GM18907 (cell line): ENCODE data around the gene ASAP3.
"Not testable (repeated sequence)": the region's sequence is repeated elsewhere in the genome, so short reads cannot be mapped to it uniquely, and the experiment has no call there.

ENCODE experiments used
- ATAC-seq: cut with Tn5 transposase; IDR thresholded peaks from one replicate; pipeline ENCODE4 v1.9.1; 2021; ENCODE audit warnings: mild to moderate bottlenecking, moderate library complexity; ENCODE audit not compliant: unreplicated experiment

Gene ASAP3

DNA sequence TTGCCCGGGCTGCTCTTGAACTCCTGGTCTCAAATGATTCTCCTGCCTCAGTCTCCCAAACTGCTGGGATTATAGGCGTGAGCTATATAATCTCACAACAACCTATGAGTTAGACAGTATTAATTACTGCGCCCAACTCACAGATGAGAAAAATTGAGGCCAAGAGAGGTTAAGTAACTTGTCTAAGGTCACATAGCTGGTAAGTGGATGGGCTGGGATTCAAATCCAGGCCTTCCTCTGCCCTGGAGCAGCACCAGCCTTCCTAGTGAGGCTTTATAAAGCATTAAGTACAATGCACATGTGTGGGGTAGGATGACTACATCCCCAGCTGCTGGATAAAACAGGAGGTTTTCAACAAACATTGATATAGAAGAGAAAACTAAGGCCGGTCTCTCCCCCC lies 31.9 kb upstream of the ASAP3 start:
- ATAC-seq = no peak

DNA sequence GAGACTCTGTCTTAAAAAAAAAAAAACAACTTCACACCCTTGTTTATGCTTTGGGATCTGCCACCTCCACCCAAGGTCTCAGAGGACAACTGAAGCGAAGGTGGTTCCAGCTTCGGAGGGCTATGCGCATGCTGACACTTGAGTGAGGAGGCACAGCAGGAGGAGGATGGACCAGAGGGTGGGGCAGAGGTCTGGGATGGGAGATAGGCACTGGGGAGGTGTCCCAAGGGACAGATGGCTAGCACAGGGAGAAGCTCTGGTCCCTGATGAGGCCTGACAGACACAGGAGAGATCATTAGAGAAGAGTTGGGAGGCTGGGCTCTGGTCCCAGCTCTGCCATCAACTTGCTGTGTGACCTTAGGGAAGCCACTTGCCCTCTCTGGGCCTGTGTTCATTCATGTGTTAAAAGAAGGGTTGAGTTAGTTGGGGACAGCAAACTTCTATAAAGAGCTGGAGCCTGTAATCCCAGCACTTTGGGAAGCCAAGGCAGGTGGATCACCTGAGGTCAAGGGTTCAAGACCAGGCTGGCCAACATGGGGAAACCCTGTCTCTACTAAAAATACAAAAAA lies 30.2 kb upstream of the ASAP3 start:
- ATAC-seq = no peak

DNA sequence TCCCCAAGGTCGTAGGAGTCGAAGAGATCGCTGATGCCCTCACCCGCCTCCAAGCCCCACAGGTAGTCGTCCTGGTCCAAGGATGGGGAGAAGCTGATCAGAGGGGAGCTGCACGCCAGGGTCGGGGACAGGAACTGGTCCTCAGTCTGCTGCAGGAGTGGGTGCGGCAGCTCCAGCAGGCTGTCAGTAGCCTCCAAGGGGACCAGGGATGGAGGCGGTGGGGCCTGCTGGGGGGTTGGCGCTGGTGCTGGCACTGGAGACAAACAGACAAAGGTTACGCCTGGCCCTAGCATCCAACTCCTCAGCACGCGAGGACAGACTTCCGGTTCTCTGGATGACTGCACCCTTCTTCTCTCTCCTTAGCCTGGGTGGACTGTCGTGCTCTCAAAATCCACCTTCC lies 25.9 kb upstream of the ASAP3 start:
- ATAC-seq = no peak

DNA sequence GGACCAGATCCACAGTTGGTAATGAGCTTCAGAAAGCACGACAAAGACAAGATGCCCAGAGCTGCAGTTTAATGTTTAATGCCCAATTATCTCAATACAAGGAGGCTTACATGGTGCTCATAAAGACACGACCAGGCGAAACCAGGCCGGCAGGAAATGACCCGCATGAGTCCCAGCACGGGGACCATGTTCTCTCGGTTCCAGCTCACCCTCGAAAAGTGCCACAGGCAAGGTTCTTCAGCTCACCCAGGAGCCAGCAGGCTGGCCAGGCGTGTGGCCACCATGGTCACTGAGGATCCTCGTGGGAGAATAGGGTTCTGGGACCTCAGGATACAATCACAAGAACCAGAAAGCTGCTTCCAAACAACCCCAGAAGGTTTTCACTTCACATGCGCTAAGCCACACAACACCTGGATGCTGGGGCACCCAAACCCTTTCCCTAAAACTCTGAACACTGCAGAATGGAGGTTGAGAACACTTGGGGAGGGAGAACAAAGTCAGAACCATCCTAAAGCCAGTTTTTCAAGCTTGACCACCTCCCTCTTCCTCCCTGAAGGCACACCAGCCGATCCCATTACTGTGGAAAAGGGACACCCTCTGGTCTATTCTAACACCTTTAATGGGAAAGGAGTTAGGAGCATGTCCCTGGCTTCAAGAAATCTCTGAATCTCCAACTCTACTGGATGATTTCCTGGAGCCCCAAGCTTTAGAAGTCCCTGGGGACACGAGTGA lies 22.6 kb upstream of the ASAP3 start:
- no peak for ATAC-seq

DNA sequence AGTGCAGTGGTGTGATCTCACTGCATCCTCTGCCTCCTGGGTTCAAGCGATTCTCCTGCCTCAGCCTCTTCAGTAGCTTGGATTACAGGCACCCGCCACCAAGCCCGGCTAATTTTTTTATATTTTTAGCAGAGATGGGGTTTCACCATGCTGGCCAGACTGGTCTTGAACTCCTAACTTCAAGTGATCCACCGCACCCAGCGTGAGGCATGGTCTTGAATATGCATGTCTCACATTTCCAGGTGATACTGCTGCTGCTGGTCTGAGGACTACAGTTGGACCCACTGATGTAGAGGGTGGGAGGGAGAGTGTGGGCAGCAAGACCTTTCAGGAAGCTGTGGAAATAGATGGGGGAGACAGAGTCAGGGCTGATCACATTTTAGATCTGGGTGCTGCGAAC lies 21.9 kb upstream of the ASAP3 start:
- ATAC-seq = no peak

DNA sequence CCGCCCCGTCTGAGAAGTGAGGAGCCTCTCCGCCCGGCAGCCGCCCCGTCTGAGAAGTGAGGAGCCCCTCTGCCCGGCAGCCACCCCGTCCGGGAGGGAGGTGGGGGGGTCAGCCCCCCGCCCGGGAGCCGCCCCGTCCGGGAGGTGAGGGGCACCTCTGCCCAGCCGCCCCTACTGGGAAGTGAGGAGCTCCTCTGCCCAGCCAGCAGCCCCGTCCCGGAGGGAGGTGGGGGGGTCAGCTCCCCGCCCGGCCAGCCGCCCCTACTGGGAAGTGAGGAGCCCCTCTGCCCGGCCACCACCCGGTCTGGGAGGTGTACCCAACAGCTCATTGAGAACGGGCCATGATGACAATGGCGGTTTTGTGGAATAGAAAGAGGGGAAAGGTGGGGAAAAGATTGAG lies 20.2 kb upstream of the ASAP3 start:
- ATAC-seq = not testable (repeated sequence)

DNA sequence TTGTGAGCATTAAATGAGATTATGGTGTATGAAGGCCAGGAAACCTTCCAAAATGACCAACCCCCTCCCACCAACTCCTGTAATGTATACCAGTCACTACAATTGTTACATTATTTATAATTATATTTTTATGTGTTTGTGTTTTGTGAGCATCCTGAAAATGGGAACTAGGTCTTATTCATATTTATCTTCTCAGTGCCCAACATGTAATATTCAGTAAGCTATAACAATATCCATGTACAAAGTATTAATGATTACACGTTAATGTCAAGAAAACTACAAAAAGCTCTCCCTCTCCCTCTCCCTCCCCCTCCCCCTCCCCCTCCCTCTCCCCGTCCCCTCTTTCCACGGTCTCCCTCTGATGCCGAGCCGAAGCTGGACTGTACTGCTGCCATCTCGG lies 19.0 kb upstream of the ASAP3 start:
- no peak for ATAC-seq

DNA sequence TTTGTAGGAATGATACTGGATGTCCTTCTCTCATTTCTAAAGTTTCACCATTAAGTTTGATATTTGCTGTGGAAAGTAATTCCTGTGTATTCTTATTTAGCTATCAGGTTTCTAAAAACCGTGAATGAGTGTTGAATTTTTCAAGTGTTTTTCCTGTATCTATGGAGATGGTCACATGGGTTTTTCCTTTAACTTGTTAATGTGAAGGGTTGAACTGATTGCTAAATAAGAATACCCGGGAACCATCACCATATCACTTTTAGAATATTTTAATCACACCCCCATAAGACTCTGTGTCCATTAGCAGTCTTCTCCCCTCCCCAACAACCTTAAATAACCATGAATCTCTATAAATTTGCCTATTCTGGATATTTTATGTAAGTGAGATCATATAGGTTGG lies 16.5 kb upstream of the ASAP3 start:
- no peak for ATAC-seq

DNA sequence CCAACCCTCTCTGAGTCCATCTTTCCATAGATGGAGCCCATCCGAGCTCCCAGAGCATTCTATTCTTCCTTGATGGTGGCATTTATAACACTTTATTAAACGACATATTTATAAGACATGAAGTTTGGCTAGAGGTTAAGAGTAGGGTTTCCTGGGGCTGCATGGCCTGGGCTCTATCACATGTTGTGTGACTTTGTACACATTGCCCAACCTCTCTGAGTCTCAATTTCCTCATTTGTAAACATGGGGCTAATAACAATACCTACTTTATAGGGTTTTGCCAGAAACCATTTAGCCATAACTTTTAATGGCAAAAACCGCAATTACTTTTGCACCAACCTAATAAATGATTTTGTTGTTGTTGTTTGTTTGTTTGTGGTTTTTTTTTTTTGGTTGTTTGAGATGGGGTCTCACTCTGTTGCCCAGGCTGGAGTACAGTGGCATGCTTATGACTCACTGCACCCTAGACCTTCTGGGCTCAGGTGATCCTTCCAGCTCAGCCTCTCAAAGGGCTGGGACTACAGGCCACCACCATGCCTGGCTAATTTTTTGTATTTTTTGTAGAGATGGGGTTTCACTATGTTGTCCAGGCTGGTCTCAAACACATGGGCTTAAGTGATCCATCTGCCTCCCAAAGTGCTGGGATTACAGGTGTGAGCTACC lies 13.9 kb upstream of the ASAP3 start:
- ATAC-seq = no peak

DNA sequence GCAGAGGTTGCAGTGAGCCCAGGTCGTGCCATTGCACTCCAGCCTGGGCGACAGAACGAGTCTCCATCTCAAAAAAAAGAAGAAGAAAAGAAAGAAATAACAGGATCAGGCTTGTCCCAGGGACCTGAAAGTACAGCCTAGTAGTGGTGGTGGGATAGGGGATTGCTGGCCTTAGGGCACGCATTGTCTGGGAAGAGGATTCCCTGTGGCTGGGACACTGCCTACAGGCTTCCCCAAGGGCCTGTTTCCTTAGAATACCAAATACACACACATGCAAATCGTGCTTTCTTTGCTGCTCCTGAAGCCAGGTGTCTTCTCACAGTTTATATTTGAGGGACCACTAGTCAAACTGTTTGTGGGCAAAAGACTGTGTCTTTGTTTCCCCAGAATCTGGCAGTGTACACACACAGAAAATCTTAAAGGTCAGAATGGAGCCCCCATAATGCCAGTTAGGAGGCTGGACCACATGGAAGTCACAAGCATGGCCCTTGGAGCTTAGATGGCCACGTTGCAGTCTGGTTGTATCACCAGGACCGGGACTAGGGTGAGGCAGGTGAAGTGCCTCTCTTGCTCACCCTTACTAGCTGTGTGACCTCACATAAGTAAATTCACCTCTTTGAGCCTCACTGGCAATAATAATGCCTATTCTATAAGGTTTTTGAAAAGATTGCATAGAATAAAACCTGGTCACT lies 12.7 kb upstream of the ASAP3 start:
- no peak for ATAC-seq

DNA sequence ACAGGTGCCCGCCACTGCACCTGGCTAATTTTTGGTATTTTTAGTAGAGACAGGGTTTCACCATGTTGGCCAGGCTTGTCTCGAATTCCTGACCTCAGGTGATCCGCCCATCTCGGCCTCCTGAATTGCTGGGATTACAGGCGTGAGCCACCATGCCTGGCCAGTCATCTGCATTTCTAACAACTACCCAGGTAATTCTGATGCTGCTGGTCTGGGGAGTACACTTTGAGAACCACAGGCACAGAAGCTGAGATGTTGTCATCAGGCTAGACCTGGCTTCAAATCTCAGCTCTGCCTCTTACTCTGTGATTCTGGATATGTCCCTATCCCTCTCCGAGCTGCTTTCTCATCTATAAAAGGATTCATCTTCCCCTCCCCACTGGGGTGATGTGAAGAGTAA lies 10.9 kb upstream of the ASAP3 start:
- not testable (repeated sequence) for ATAC-seq

DNA sequence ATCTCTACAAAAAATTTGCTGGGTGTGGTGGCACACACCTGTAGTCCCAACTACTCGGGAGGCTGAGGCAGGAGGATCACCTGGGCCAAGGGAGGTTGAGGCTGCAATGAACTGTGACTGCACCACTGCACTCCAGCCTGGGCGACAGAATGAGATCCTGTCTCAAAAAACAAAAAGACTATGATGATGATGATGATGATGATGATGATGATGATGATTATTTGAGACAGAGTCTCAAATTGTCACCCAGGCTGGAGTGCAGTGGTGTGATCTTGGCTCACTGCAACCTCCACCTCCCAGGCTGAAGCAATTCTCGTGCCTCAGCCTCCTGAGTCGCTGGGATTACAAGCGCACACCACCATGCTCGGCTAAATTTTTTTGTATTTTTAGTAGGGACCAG lies 8.8 kb upstream of the ASAP3 start:
- not testable (repeated sequence) for ATAC-seq

DNA sequence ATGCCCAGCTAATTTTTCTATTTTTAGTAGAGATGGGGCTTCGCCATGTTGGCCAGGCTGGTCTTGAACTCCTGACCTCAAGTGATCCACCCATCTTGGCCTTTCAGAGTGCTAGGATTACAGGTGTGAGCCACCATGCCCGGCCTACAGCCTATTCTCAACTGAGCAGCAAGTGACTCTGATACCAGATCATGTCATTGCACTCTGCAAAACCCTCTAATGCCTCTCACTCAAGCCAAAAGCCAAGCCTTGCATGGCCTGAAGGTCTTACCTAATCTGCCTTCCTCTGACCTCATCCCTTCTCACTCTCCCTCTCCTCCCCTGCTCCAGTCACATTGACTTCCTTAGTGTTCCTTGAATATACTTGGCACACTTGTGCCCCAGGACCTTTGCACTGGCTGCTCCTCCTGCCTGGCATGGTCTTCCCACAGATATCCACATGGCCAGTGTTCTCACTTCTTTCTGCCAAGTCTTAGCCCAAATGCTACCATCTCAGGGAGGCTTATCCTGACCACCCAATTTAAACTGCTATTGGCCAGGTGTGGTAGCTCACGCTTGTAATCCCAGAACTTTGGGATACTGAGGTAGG lies 8.2 kb upstream of the ASAP3 start:
- ATAC-seq = no peak

DNA sequence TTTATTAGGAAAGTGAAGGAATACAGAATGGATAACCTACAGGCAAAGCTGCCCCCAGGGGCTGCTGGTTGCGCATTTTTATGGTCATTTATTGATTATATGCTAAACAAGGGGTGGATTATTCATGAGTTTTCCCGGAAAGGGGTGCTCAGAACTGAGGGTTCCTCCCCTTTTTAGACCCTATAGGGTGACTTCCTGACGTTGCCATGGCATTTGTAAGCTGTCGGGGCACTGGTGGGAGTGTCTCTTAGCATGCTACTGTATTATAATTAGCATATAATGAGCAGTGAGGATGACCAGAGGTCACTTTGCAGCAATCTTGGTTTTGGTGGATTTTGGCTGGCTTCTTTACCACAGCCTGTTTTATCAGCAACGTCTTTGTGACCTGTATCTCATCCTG lies 5.9 kb upstream of the ASAP3 start:
- no peak for ATAC-seq

DNA sequence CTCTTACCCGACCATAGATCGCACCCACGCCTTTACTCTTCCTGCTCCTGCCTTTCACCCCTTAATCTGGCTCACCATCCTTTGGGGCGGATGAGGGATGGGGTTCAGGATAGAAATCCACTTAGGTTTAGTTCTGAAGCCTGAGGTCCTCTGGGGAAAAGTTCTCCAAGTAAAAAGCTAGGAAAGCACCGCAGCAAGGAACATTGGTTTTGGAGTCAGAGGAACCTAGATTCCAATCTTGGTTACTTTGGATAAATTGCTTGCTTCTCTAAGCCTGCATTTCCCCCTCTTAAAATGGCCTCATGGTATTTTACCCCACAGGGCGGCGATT lies 988 bp upstream of the ASAP3 start:
- ATAC-seq = no peak

DNA sequence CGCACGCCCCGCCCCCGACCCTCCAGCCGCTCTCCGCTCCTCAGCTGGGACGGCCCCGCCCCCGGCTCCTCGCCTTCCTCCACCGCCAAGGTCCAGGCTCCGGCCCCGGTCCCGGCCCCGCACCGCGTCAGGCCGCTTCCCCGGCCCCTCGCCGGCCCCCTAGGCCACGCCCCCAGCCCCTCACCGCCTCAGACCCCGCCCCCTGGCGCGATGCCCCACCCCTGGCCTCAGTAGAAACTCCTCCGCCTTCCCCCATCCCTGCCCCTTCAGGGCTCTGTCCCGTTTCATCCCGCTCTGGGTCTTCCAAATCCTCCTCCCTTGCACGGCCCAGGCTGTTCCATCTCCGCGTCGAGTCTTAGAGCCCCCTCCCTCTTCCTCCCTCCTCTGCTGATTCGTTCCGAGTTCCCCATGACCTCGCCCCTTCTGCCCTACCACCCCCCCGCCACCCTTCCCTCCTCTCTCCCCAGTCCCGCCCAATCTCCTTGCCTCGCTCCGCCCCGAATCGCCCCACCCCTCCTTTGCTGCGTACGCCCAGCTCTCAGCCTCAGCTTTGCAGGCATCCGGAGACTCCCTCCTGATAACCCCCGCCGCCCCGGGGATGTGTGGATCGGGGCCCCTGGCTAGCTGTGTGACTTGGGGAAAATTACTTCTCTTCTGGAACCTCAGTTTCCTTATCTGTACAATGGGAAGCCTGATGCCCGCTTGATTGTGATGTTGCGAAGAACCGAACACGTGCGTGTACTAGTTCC lies 448 bp upstream of the ASAP3 start:
- peak; percentile 47 for ATAC-seq

DNA sequence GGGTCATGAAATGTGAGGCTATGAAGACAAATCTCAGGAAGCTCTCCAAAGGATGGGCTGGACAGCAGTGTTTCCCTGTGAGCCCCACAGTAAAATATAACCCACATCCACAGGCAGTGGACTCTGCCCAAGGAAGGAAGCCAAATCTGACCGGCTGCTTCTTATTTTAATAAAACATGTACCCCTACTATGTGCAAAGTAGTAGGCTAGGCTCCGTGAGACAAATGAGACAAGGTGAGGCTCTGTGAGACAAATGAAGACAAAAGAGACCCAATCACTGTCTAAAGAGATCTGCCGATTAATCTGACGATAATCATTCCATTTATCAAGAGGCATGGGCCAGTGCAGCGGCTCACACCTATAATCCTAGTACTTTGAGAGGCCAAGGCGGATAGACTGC lies 2.1 kb downstream of the ASAP3 start:
- no peak for ATAC-seq

DNA sequence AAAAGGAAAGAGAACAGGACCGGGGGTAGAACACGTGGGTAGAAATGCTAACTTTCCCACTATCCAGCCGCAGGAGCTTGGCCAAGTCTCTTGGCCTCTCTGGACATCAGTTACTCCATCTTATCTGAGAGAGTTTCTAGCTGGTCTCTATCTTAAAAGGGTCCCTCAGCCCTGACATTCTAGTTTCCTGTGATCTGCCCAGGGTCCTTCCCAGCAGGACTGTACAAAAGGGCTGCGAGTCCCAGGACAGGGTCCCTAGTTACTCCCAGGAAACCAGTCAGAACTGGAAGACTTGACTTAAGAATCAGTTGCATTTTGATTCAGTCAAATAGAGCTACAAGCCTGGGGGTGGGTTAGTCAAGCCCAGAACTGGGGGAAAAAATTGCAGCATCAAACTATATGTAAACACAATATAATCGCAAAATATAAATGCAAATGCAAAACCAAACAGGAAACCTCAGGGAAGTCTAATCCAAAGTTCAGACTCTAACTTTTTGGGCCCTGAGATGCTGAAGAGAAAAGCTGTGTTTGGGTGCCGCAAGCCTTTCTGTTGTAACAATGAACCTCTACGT lies 2.9 kb downstream of the ASAP3 start:
- ATAC-seq = no peak

DNA sequence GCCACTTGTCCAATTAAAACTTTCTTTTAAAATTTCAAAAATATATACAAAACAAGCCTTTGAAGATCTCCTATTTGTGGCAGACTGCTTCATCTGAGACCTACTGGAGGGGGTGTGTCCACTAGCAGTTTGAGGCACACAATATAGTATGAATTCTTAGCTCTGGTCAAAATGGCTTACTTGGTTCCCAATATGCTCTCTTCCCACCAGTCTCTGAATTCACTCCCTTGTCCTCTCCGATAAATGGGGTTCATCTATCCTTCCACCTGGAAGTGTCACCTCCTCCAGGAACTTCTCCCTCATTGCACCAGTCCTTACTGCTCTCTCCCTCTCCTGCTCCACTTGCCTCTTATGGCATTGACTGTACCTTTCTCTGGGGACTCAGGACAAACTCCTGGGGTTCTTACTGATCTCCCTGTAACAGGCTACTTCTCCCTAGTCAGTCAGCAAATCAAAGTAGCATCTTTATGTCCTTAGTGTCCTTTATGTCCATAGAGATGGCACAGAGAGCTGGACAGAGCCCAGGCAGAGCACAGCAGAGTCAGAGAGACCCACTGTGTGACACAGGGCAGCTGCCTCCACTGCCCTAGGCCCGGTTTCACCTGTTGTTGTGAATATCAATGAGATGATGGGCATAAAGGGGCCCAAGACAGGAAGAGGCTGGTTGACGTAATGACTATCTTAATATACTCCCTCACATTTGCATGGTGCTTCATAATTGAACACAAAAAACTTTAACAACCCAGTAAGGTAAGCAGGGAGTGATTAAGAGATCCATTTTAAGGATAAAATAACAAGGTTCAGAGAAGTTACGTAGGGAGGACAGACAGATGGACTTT lies 3.6 kb downstream of the ASAP3 start:
- no peak for ATAC-seq

DNA sequence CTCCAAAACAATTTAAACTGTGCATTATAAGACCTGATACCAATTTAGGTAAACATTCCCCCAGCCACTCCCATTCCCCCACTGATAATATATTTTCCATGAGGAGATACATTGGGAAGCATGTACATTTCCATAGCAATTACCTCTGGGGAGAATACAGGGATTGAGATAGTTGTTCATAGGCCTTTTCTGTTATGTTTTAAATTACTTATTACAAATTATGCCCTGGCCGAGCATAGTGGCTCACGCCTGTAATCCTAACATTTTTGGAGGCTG lies 4.4 kb downstream of the ASAP3 start:
- ATAC-seq = no peak
